Caco-2 (cell line): Measurements from ENCODE around the gene C3orf85. TPM values are rescaled to one million over a fixed set of nuclear protein-coding genes. Genes with fewer than 3 reads are reported as not detected.

ENCODE experiments used
- BruUV-seq: library from RNA; stranded (reverse); fragments of 400-500 nt; replicated peaks from 2 replicates; lab custom pipeline; 2021; lab: Mats Ljungman, UMichigan
- CTCF ChIA-PET: fragments of 300-600 bp; sonication (Branson Sonifier 250); formaldehyde crosslinking; loops from one replicate; lab custom pipeline; 2022; ENCODE audit warnings: antibody characterized with exemption; lab: Charles Lee
- POLR2A ChIA-PET: fragments of 300-600 bp; sonication (Branson Sonifier 250); formaldehyde crosslinking; loops from one replicate; lab custom pipeline; 2022; ENCODE audit warnings: antibody characterized with exemption; lab: Charles Lee
- DNase-seq, 2 experiments: peaks; one replicate each; pipeline versions ENCODE4 v3.0.0 to v3.0.0-alpha.2; 2020 to 2022
- H3K27me3 ChIP-seq: replicated peaks from 2 replicates; pipeline ENCODE4 v1.6.0; 2011; ENCODE audit warnings: low read length; ENCODE audit not compliant: control insufficient read depth, insufficient read depth
- H3K36me3 ChIP-seq: 2 replicates; pipeline ENCODE4 v1.5.1; 2011; ENCODE audit warnings: low read length; ENCODE audit not compliant: control insufficient read depth, insufficient read depth
- H3K4me1 ChIP-seq: fragments of 250-450 bp; sonication (Bioruptor Pico); 2 replicates; pipeline ENCODE4 v1.5.1; 2020; ENCODE audit warnings: mild to moderate bottlenecking
- H3K4me3 ChIP-seq: 2 replicates; pipeline ENCODE4 v1.5.1; 2011; ENCODE audit warnings: low read depth, mild to moderate bottlenecking, control low read depth, low read length
- H3K9me3 ChIP-seq: fragments of 250-450 bp; sonication (Bioruptor Pico); 2 replicates; pipeline ENCODE4 v1.5.1; 2020; ENCODE audit warnings: mild to moderate bottlenecking, moderate library complexity
- H3K27ac Mint-ChIP-seq: one replicate; pipeline ENCODE4 v1.8.0; 2022; ENCODE audit warnings: mixed read lengths; ENCODE audit not compliant: unreplicated experiment
- H3K27me3 Mint-ChIP-seq: one replicate; pipeline ENCODE4 v1.8.0; 2022; ENCODE audit warnings: mixed read lengths; ENCODE audit not compliant: insufficient read depth, unreplicated experiment
- H3K36me3 Mint-ChIP-seq: one replicate; pipeline ENCODE4 v1.8.0; 2022; ENCODE audit warnings: mild to moderate bottlenecking, mixed read lengths; ENCODE audit not compliant: insufficient read depth, unreplicated experiment
- H3K4me1 Mint-ChIP-seq: one replicate; pipeline ENCODE4 v1.8.0; 2022; ENCODE audit warnings: low read depth, mixed read lengths; ENCODE audit not compliant: unreplicated experiment
- H3K4me3 Mint-ChIP-seq: one replicate; pipeline ENCODE4 v1.8.0; 2022; ENCODE audit warnings: mild to moderate bottlenecking, moderate library complexity, mixed read lengths; ENCODE audit not compliant: unreplicated experiment
- H3K9me3 Mint-ChIP-seq: one replicate; pipeline ENCODE4 v1.8.0; 2022; ENCODE audit warnings: mixed read lengths; ENCODE audit not compliant: unreplicated experiment
- CTCF ChIP-seq, 2 experiments: fragments of 200-600 bp in 1 of 2; IDR thresholded peaks; 1 replicate in 1 of 2; 2 replicates in 1 of 2; pipeline versions ENCODE4 v1.5.1 to v1.8.0; 2011 to 2022; ENCODE audit warnings: antibody characterized with exemption in 1 of 2, control low read depth in 1 of 2, inconsistent platforms in 1 of 2, low read depth in 1 of 2, low read length in 1 of 2, mild to moderate bottlenecking in 1 of 2, moderate library complexity in 1 of 2; ENCODE audit not compliant: insufficient read depth in 1 of 2, severe bottlenecking in 1 of 2, unreplicated experiment in 1 of 2
- intact Hi-C: fragments of 100-400 bp; cut with micrococcal nuclease; formaldehyde crosslinking; loops from one replicate; pipeline ENCODE4 v1.10.0; 2022; ENCODE audit not compliant: unreplicated experiment
- total RNA-seq: library from RNA; stranded (reverse); gene quantifications from 2 replicates; pipeline ENCODE4 v1.2.3, GENCODE V29; 2022

The C3orf85 gene
- total RNA-seq, 1 experiment from 2014 or later, result 0.48 TPM

- POLR2A ChIA-PET, result no interaction called here
Measured at GRCh38 chr3:109195815-109196214, 59.3 kb downstream of the C3orf85 start.

More at GRCh38 chr3:109195815-109196214, 59.3 kb downstream of the C3orf85 start:
- no peaks in the 10 kb centered on the region for H3K36me3 Mint-ChIP-seq
- Histone ChIP-seq H3K9me3 (no peaks in the 10 kb centered on the region), H3K36me3 (no peaks in the 10 kb centered on the region), H3K4me1 (no peaks in the 10 kb centered on the region), H3K4me3 (no peak overlapping the region), H3K27me3 (no peaks in the 10 kb centered on the region)
- TF ChIP-seq CTCF (IDR thresholded peaks at IDR 0.05; ENCODE audit: insufficient read depth in 1 of 2, low read depth in 1 of 2, low read length in 1 of 2, severe bottlenecking in 1 of 2, unreplicated experiment in 1 of 2), result no peak
- CTCF ChIA-PET, result no interaction called here
- no peaks in the 10 kb centered on the region for H3K27me3 Mint-ChIP-seq
- intact Hi-C loops, result no loop called here
- H3K9me3 Mint-ChIP-seq, result no peaks in the 10 kb centered on the region
- H3K4me3 Mint-ChIP-seq, result no peak overlapping the region
- BruUV-seq, result no TSS peak
- H3K27ac Mint-ChIP-seq, result no peak overlapping the region
- no peak for DNase-seq
- H3K4me1 Mint-ChIP-seq, result no peaks in the 10 kb centered on the region

Other genes with a start within 250 kb of the C3orf85 start
- gene GUCA1C, start 182.8 kb upstream of the C3orf85 start, total RNA-seq, result not detected in 2 replicates
- not detected in 2 replicates for gene MORC1, start 18.6 kb upstream of the C3orf85 start, total RNA-seq
- not detected in 2 replicates for gene DPPA2, start 179.8 kb downstream of the C3orf85 start, total RNA-seq
- not detected in 2 replicates for gene DPPA4, start 200.8 kb downstream of the C3orf85 start, total RNA-seq